IMR-90 (cell line): Measurements from ENCODE around the gene PARP12. TPM values are rescaled to one million over a fixed set of nuclear protein-coding genes. Genes with fewer than 3 reads are reported as not detected.
A peak's percentile ranks its signal among the peaks of the same experiment; 100 is the strongest.

Experiments used
- ATAC-seq: fragments of 200-7000 bp; cut with Tn5 transposase; 2 replicates; pipeline ENCODE4 v1.9.1; 2020; ENCODE audit warnings: low read depth, mild to moderate bottlenecking, moderate library complexity
- BruUV-seq: library from RNA; stranded (reverse); fragments of 400-500 nt; replicated peaks from 2 replicates; lab custom pipeline; 2021; lab: Mats Ljungman, UMichigan
- CTCF ChIA-PET: fragments of 300-600 bp; formaldehyde crosslinking; extraction: SDS; loops from one replicate; lab custom pipeline; 2021; ENCODE audit warnings: antibody characterized with exemption; lab: Yijun Ruan, JAX
- POLR2A ChIA-PET: fragments of 300-600 bp; sonication (Branson Sonifier 250); formaldehyde crosslinking; loops from one replicate; lab custom pipeline; 2022; ENCODE audit warnings: antibody characterized with exemption; ENCODE audit not compliant: unreplicated experiment; lab: Charles Lee
- DNase-seq: peaks from one replicate; pipeline ENCODE4 v3.0.0; 2013
- H2AFZ ChIP-seq: replicated peaks from 2 replicates; pipeline ENCODE3; 2013; ENCODE audit warnings: low read length, mild to moderate bottlenecking; ENCODE audit not compliant: poor library complexity
- H2AK5ac ChIP-seq: 2 replicates; pipeline ENCODE4 v1.6.1; 2013; ENCODE audit warnings: low read depth, low read length, inconsistent platforms
- H2AK9ac ChIP-seq: replicated peaks from 2 replicates; pipeline ENCODE3; 2013; ENCODE audit warnings: mild to moderate bottlenecking, low read depth, low read length, moderate library complexity; ENCODE audit not compliant: poor library complexity
- H2BK120ac ChIP-seq: 2 replicates; pipeline ENCODE4 v1.6.1; 2013; ENCODE audit warnings: low read depth, low read length, inconsistent platforms
- H2BK15ac ChIP-seq: 3 replicates; pipeline ENCODE4 v1.6.1; 2013; ENCODE audit warnings: low read depth, low read length, inconsistent platforms
- H2BK20ac ChIP-seq: 2 replicates; pipeline ENCODE4 v1.6.1; 2013; ENCODE audit warnings: low read depth, mild to moderate bottlenecking, inconsistent platforms, low read length, moderate library complexity
- H2BK5ac ChIP-seq: 2 replicates; pipeline ENCODE4 v1.6.1; 2013; ENCODE audit warnings: mild to moderate bottlenecking, low read depth, low read length, inconsistent platforms; ENCODE audit not compliant: poor library complexity, severe bottlenecking
- H3K14ac ChIP-seq: replicated peaks from 2 replicates; pipeline ENCODE4 v1.6.1; 2013; ENCODE audit warnings: low read depth, low read length, inconsistent platforms
- H3K18ac ChIP-seq: 2 replicates; pipeline ENCODE4 v1.6.1; 2013; ENCODE audit warnings: low read depth, low read length, control low read depth
- H3K23ac ChIP-seq: 2 replicates; pipeline ENCODE4 v1.6.1; 2013; ENCODE audit warnings: low read depth, low read length, inconsistent platforms
- H3K27ac ChIP-seq: 2 replicates; pipeline ENCODE4 v1.5.1; 2013; ENCODE audit warnings: mild to moderate bottlenecking, control low read depth, low read length; ENCODE audit not compliant: insufficient read depth
- H3K27me3 ChIP-seq: 2 replicates; pipeline ENCODE4 v1.6.1; 2013; ENCODE audit warnings: low read length; ENCODE audit not compliant: control insufficient read depth, insufficient read depth
- H3K36me3 ChIP-seq: 2 replicates; pipeline ENCODE4 v1.6.1; 2013; ENCODE audit warnings: low read length, mixed read lengths; ENCODE audit not compliant: control insufficient read depth, insufficient read depth
- H3K4ac ChIP-seq: 2 replicates; pipeline ENCODE4 v1.6.1; 2013; ENCODE audit warnings: low read depth, low read length, inconsistent platforms
- H3K4me1 ChIP-seq: 2 replicates; pipeline ENCODE4 v1.6.1; 2013; ENCODE audit warnings: low read length, mixed read lengths; ENCODE audit not compliant: control insufficient read depth, insufficient read depth
- H3K4me2 ChIP-seq: 2 replicates; pipeline ENCODE4 v1.6.1; 2013; ENCODE audit warnings: low read depth, mild to moderate bottlenecking, control low read depth, low read length, moderate library complexity
- H3K4me3 ChIP-seq: 2 replicates; pipeline ENCODE4 v1.5.1; 2013; ENCODE audit warnings: low read depth, mild to moderate bottlenecking, control low read depth, low read length, moderate library complexity; ENCODE audit not compliant: insufficient read depth
- H3K56ac ChIP-seq: 2 replicates; pipeline ENCODE4 v1.6.1; 2013; ENCODE audit warnings: low read length, inconsistent platforms; ENCODE audit not compliant: insufficient read depth; ENCODE audit errors: extremely low read depth
- H3K79me1 ChIP-seq, 2 experiments: 2 replicates each; pipeline ENCODE4 v1.6.1; 2013; ENCODE audit warnings: low read length in 2 of 2, inconsistent platforms in 1 of 2, low read depth in 1 of 2
- H3K9ac ChIP-seq: 2 replicates; pipeline ENCODE4 v1.6.1; 2013; ENCODE audit warnings: low read depth, low read length, control low read depth
- H3K9me1 ChIP-seq: 2 replicates; pipeline ENCODE4 v1.6.1; 2013; ENCODE audit warnings: low read length, inconsistent platforms; ENCODE audit not compliant: insufficient read depth
- H3K9me3 ChIP-seq: 2 replicates; pipeline ENCODE4 v1.6.1; 2013; ENCODE audit warnings: low read length; ENCODE audit not compliant: control insufficient read depth, insufficient read depth
- H4K20me1 ChIP-seq: 2 replicates; pipeline ENCODE4 v1.6.1; 2013; ENCODE audit warnings: low read length, inconsistent platforms; ENCODE audit not compliant: insufficient read depth
- H4K5ac ChIP-seq: 2 replicates; pipeline ENCODE4 v1.6.1; 2013; ENCODE audit warnings: mild to moderate bottlenecking, low read depth, low read length, control low read depth
- H4K8ac ChIP-seq, 2 experiments: 2 replicates each; pipeline ENCODE4 v1.6.1; 2013; ENCODE audit warnings: low read depth in 2 of 2, low read length in 2 of 2, control low read depth in 1 of 2, inconsistent platforms in 1 of 2
- H4K91ac ChIP-seq: 2 replicates; pipeline ENCODE4 v1.6.1; 2013; ENCODE audit warnings: low read depth, low read length, inconsistent platforms; ENCODE audit not compliant: insufficient read depth
- BHLHE40 ChIP-seq: fragments of 150-350 bp; IDR thresholded peaks from 2 replicates; pipeline ENCODE4 v1.6.1; 2016; ENCODE audit warnings: mild to moderate bottlenecking, low read depth, low read length
- CEBPB ChIP-seq: IDR thresholded peaks from 2 replicates; pipeline ENCODE4 v1.6.1; 2012; ENCODE audit warnings: low read depth, low read length, improper control_type of control experiment
- CHD1 ChIP-seq: IDR thresholded peaks from 2 replicates; pipeline ENCODE4 v1.6.1; 2012; ENCODE audit warnings: low read depth, low read length, improper control_type of control experiment
- FOS ChIP-seq: fragments of 150-350 bp; IDR thresholded peaks from 2 replicates; pipeline ENCODE4 v1.6.1; 2016; ENCODE audit warnings: low read depth, low read length
- POLR2A ChIP-seq: IDR thresholded peaks from 2 replicates; pipeline ENCODE4 v1.6.1; 2012; ENCODE audit warnings: mild to moderate bottlenecking, low read depth, low read length
- RAD21 ChIP-seq: IDR thresholded peaks from 2 replicates; pipeline ENCODE4 v1.6.1; 2012; ENCODE audit warnings: low read length, improper control_type of control experiment
- RCOR1 ChIP-seq: IDR thresholded peaks from 2 replicates; pipeline ENCODE4 v1.6.1; 2012; ENCODE audit warnings: mild to moderate bottlenecking, low read length, improper control_type of control experiment; ENCODE audit not compliant: insufficient replicate concordance
- RFX5 ChIP-seq: IDR thresholded peaks from 2 replicates; pipeline ENCODE4 v1.8.0; 2012; ENCODE audit warnings: low read depth, mild to moderate bottlenecking, low read length, moderate library complexity
- SMC3 ChIP-seq: fragments of 150-350 bp; IDR thresholded peaks from 2 replicates; pipeline ENCODE4 v1.6.1; 2016; ENCODE audit warnings: low read depth, mild to moderate bottlenecking, antibody characterized with exemption, low read length, moderate library complexity
- whole genome bisulfite sequencing, 2 experiments: methylation state at CpG; one replicate each; pipeline versions ENCODE4 v1.1.5 to v1.1.7; 2013; ENCODE audit warnings: missing lambda C conversion rate in 2 of 2; ENCODE audit not compliant: insufficient read length in 1 of 2; ENCODE audit errors: extremely low coverage in 2 of 2; 5-methylcytosine and 5-hydroxymethylcytosine counted together
- dilution Hi-C: fragments of 300-500 bp; cut with HindIII; formaldehyde crosslinking; loops from one replicate; pipeline ENCODE4 v1.14.3; 2018; ENCODE audit warnings: low sequenced_read_pairs; ENCODE audit not compliant: unreplicated experiment
- in situ Hi-C: fragments of 300-500 bp; cut with MboI; formaldehyde crosslinking; loops from 3 replicates; pipeline ENCODE4 v1.14.3; 2019; ENCODE audit warnings: low sequenced_read_pairs, inconsistent platforms, mixed read lengths
- intact Hi-C: fragments of 100-400 bp; cut with micrococcal nuclease; formaldehyde crosslinking; loops from 2 replicates; pipeline ENCODE4 v1.10.0; 2022
- polyA plus RNA-seq, 3 experiments: library from polyadenylated mRNA; depleted of rRNA; stranded (reverse); fragments of >200 nt; gene quantifications; 2 replicates each; pipeline ENCODE4 v1.2.3, GENCODE V29; 2012; ENCODE audit warnings: low replicate concordance in 1 of 3
- total RNA-seq: library from RNA; depleted of rRNA; stranded (reverse); fragments of >200 nt; gene quantifications from 2 replicates; pipeline ENCODE4 v1.2.3, GENCODE V29; 2012
- TF ChIP-seq, protein P1 (sequence below): conservative IDR thresholded peaks from 2 replicates; pipeline ENCODE4 v1.5.1; 2012; ENCODE audit warnings: mild to moderate bottlenecking, low read depth, low read length, improper control_type of control experiment
- TF ChIP-seq, protein P2 (sequence below): fragments of 150-350 bp; IDR thresholded peaks from 2 replicates; pipeline ENCODE4 v1.6.1; 2016; ENCODE audit warnings: low read depth, mild to moderate bottlenecking, low read length, moderate library complexity, borderline replicate concordance

Gene PARP12
- total and polyA plus RNA-seq, 2 of the 4 experiments (the other 2 are of a cell fraction): 7.2 to 11.3 TPM

DNA sequence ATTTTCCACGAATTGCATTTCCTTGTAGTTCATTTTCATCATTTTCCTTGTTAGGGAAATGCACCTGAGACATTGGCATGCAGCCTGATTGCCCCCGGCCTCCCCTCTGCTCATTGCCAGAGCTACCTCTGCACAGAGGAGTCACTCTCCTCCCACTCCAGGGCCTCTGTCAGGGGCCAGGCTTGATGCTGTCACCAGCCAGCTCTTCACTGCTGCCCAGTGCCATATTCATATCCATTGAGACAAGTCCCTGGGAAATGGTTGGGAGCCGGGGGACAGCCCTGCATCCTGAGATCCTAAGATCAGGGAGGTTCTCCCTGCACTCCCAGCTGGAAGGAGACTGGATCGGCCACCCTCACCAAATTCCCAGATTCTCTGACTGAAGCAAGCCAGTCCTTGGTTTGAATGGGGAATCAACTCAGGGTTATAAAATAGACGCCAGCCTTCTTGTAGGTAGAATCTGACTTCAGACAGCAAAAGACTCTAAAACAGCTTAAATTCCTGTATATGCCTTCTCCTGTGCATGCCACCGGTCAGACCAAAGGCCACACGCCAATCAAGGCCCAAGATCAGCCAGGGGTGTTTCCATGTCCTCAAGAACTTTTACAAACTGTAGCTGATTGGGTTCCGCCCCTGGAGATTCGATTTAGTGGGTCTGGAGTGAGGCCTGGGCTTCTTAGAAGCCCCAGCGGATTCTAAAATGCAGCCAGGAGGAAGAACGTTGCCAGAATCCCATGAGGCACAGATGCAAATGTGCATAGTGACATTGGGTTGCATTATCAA is 86.5 kb downstream of the PARP12 start (continued):
- no peak for TF ChIP-seq FOS

DNA sequence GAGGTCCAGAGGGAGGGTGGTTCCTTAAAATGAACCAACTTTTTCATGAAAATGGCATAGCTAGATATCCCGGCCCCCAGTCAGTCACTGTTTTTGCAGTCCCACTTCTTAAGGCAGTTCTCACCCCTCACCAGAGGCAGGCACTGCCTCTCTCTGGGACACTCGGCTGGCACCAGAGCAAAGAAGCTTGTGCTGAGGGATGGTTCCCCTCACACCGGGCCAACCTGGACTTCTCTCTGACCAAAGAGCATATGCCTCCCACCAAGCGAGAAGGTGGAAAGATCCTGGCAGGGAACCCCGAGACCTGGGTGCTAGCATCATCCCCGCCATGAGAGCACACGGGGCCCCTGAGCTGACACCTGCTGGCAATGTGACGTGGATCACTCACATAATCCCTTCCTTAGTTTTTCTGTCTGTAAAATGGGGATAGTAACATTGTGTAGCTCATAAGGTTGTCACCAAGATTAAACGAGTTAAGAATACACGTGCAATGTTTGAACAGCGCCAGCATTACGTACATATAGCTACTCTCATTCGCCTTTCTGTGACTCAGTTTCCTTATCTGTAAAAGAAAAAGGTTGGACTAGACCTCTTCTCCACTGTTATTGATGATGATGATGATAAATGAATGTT is 88.5 kb downstream of the PARP12 start:
- H3K4me3 ChIP-seq: no peak overlapping the region
- peak overlapping the region; percentile 17; the same call in 1 of the 2 replicates for H4K91ac ChIP-seq
- H4K5ac ChIP-seq: peak overlapping the region; percentile 6; the same call in 1 of the 2 replicates
- H3K14ac ChIP-seq: no peak overlapping the region
- no peak overlapping the region for H2AK9ac ChIP-seq
- WGBS, 2 experiments: 80% methylated on average over 1 of the region's 13 CpGs; no CpG with 5 or more reads in 1 of the 2 experiments
- no peaks in the 10 kb centered on the region for H3K36me3 ChIP-seq
- no peak overlapping the region for H3K23ac ChIP-seq
- peaks cover 9% of the 10 kb centered on the region; the same call in 1 of the 2 replicates for H3K27me3 ChIP-seq
- ATAC-seq (no peak; the same call in 1 of the 2 replicates), DNase-seq (no peak)
- peak overlapping the region; percentile 45; the same call in 1 of the 2 replicates for H2AK5ac ChIP-seq
- no peak overlapping the region for H3K4ac ChIP-seq
- peak overlapping the region; percentile 50; the same call in 1 of the 2 replicates for H3K27ac ChIP-seq
- H3K9ac ChIP-seq: no peak overlapping the region
- H2BK15ac ChIP-seq: no peak overlapping the region
- H2BK5ac ChIP-seq: no peak overlapping the region
- in situ Hi-C loops (no loop called here), dilution Hi-C loops (no loop called here), intact Hi-C loops (no loop called here)
- H3K79me1 ChIP-seq: no peaks in the 10 kb centered on the region
- no peaks in the 10 kb centered on the region for H3K9me1 ChIP-seq
- H2AFZ ChIP-seq: no peak overlapping the region
- CTCF ChIA-PET: interaction anchor here (1.0 kb wide), 1 partner anchor 32 kb away, joined by 3 read pairs; no protein-coding TSS in a partner anchor
- H3K18ac ChIP-seq: peak overlapping the region; percentile 13; the same call in 1 of the 2 replicates
- no TSS peak for BruUV-seq
- no peaks in the 10 kb centered on the region for H3K9me3 ChIP-seq
- peaks cover 9% of the 10 kb centered on the region; the same call in 1 of the 2 replicates for H3K4me1 ChIP-seq
- H3K4me2 ChIP-seq: no peak overlapping the region
- H4K20me1 ChIP-seq: no peaks in the 10 kb centered on the region
- no peak overlapping the region for H4K8ac ChIP-seq
- peak overlapping the region; percentile 37; the same call in 1 of the 2 replicates for H2BK20ac ChIP-seq
- POLR2A ChIA-PET: no interaction called here
- TF ChIP-seq, protein P1, sequence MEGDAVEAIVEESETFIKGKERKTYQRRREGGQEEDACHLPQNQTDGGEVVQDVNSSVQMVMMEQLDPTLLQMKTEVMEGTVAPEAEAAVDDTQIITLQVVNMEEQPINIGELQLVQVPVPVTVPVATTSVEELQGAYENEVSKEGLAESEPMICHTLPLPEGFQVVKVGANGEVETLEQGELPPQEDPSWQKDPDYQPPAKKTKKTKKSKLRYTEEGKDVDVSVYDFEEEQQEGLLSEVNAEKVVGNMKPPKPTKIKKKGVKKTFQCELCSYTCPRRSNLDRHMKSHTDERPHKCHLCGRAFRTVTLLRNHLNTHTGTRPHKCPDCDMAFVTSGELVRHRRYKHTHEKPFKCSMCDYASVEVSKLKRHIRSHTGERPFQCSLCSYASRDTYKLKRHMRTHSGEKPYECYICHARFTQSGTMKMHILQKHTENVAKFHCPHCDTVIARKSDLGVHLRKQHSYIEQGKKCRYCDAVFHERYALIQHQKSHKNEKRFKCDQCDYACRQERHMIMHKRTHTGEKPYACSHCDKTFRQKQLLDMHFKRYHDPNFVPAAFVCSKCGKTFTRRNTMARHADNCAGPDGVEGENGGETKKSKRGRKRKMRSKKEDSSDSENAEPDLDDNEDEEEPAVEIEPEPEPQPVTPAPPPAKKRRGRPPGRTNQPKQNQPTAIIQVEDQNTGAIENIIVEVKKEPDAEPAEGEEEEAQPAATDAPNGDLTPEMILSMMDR: no peak
- no peak for TF ChIP-seq SMC3
- no peak for TF ChIP-seq CHD1
- no peak for TF ChIP-seq BHLHE40
- TF ChIP-seq, protein P2, sequence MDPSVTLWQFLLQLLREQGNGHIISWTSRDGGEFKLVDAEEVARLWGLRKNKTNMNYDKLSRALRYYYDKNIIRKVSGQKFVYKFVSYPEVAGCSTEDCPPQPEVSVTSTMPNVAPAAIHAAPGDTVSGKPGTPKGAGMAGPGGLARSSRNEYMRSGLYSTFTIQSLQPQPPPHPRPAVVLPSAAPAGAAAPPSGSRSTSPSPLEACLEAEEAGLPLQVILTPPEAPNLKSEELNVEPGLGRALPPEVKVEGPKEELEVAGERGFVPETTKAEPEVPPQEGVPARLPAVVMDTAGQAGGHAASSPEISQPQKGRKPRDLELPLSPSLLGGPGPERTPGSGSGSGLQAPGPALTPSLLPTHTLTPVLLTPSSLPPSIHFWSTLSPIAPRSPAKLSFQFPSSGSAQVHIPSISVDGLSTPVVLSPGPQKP: no peak
- TF ChIP-seq RAD21: no peak
- TF ChIP-seq POLR2A: no peak
- TF ChIP-seq RCOR1: no peak
- TF ChIP-seq RFX5: no peak
- TF ChIP-seq CEBPB: no peak
- peak overlapping the region; percentile 27 for H2BK120ac ChIP-seq
- no peak overlapping the region for H3K56ac ChIP-seq
